Measurements from ENCODE around the gene CEL.
A peak's percentile ranks its signal among the peaks of the same experiment; 100 is the strongest.

CEL gene

DNA sequence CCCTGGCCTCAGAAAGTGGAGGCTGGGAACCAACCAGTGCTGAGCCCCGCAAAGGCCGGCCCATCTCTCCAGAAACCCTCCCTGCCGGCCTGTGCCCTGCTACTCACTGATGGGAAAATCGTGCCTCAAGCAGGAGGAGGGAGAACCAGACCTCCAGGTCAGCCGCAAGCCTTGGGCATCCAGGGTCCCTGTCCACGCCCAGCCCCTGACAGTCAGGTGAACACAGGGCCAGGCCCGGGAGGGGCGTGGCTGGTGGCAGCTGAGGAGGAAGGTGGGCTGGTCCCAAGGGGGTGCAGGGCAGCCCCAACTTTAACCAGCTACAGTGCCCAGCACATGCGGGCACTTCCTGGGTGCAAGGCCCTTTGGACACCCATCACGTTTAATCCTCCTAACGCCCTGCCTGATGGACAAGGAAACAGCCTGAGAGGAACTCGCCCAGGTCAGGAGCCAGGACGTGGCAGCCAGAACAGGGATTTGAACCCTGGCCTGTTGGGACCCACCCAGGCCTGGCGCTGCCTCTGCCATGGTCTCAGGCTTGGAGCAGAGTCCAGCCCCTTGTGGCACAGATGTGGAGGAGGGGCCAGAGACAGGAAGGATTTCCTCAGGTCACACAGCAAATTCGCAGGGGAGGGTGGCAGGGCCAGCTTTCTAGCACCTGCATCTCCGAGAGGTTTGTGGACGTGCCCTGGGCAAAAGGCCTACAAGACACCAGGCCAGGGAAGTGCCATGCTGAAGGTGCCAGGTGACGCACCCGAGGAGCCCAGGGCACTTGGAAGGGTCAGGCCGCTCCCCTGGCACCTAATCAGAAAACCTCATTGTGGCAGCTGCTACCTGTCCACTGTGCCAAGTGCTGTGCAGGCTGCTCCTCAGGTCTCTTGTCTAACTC, 54.8 kb downstream of the CEL start:
- Mint-ChIP-seq H3K36me3 (ENCODE audit: low read depth) (peaks cover 18% of the 10 kb centered on the region), H3K27ac (peak overlapping the region; percentile 95), H3K4me1 (ENCODE audit: low read depth) (peaks cover 77% of the 10 kb centered on the region), H3K9me3 (no peaks in the 10 kb centered on the region), H3K4me3 (peak overlapping the region; percentile 61), H3K27me3 (no peaks in the 10 kb centered on the region)
- DNase-seq, result no peak

DNA sequence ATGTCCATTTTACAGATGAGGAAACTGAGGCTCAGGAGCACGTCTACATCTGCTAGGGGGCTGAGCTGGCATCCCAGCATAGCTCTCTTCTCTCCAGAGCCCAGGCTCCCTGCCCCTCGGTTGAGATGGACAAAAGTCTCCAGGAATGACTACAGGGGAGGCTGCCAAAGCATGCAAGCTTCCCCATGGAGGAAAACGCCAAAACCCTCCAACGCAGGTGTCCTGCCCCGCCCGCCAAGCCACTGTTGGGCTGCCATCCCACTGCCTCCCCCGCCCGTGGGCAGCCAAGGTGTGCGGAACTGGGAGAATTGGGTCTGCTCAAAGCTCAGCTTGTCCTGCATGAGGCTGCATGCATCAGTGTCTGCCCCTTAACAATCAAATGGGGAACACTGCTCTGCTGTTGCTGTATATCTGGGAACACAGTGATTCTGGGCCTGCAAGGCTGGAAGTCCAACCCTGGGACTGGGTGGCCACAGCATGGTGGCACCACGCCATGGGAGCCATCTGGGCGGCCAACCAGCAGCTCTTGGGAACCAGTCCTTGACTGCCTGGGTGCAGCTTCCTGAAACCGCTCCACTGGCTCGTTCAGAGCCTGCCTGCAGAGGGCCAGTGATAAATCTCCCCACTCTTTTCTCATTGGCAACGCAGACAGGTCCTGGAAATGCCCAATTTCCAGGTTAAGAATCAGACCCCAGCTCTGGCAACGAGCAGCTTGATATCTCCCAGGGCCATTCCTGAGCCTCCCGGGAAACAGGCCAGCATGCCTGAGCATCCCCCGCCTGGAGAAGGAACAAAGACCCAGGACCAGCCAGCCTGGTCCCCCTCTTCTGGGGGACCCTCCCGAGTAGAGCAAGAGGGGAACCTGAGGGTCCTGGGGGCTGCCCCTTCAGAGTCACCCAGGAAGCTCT, 55.7 kb downstream of the CEL start:
- Mint-ChIP-seq H3K27me3 (no peaks in the 10 kb centered on the region), H3K27ac (peak overlapping the region; percentile 72), H3K4me1 (ENCODE audit: low read depth) (peaks cover 84% of the 10 kb centered on the region), H3K4me3 (no peak overlapping the region), H3K36me3 (ENCODE audit: low read depth) (peaks cover 10% of the 10 kb centered on the region), H3K9me3 (no peaks in the 10 kb centered on the region)
- DNase-seq, result no peak

DNA sequence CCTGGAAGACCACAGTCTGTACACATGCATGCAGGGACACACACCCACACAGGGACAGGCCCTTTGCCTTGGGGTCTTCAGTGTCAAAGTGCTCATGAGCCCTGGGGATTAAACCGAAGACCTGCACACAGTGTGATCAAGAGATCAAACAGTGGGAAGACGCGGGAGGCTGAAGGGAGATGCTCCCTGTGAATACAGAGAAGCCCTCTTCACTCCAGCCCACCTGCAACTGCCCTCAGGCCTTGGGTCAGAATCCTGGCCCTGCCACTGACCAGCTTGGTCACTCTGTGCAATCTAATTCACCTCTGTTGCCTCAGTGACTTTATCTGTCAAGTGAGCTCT, 56.4 kb downstream of the CEL start:
- no peak overlapping the region for H3K4me3 Mint-ChIP-seq
- H3K4me1 Mint-ChIP-seq (ENCODE audit: low read depth), result peaks cover 81% of the 10 kb centered on the region
- no peaks in the 10 kb centered on the region for H3K27me3 Mint-ChIP-seq
- H3K27ac Mint-ChIP-seq, result no peak overlapping the region
- no peak for DNase-seq
- no peaks in the 10 kb centered on the region for H3K9me3 Mint-ChIP-seq
- peaks cover 10% of the 10 kb centered on the region for H3K36me3 Mint-ChIP-seq (ENCODE audit: low read depth)

DNA sequence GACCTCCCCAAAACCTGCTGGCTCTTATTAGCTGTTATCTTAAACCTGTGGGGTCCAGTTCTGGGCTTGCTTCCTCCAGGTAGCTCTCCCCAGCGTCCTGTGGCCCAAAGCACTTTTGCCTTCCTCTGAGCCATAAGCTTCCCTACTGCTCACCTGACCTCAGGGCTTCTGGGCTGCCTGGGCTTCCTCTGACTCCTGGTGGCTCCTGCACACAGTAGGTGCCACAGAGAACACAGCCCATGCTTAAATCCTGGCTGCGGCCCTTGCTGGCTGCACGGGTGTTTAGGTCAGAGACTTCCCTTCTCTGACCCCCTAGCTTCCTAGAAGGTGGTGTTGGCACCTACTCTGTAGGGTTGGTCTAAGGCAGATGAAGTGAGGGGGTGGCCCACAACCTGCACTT, 56.8 kb downstream of the CEL start:
- H3K27me3 Mint-ChIP-seq, result no peaks in the 10 kb centered on the region
- H3K4me3 Mint-ChIP-seq, result peak overlapping the region; percentile 50
- no peak overlapping the region for H3K27ac Mint-ChIP-seq
- peaks cover 9% of the 10 kb centered on the region for H3K36me3 Mint-ChIP-seq (ENCODE audit: low read depth)
- H3K4me1 Mint-ChIP-seq (ENCODE audit: low read depth), result peaks cover 78% of the 10 kb centered on the region
- no peak for DNase-seq
- no peaks in the 10 kb centered on the region for H3K9me3 Mint-ChIP-seq

DNA sequence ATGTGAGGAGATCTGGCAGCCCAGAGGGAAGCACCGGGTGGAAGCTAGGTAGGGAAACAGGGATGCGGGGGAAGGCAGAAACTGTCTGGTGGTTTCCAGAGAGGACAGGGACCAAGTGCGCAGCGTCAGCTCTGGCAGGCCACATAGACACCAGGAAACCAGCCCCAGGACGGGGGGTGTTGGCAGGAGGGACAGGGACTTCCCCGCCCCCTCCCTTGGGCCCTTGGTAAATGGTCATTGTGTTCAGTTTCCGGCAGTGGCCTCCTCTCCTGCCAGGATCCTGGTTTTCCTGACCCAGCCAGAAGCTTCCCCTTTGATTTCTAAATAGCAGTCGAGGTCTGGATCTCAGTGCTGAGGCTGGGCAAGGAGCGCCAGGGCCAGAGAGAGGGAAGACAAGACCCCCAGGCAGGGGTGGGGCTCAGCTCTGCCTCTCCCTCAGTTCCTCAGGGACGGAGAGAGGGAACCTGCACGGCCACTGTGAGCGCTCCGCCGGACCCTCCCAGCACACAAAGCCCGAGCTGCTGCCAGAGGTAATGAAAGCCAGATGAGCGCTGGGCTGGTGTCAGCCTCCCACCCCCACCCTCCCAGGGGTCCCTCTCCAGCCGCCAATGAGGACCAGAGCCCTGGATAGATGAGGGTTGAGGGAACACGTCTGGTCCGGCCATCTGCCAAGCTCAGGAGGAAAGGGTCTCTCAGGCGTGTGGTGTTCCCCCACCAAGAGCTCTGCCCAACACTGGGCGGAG, 57.5 kb downstream of the CEL start:
- no peak for DNase-seq
- Mint-ChIP-seq H3K27me3 (no peaks in the 10 kb centered on the region), H3K27ac (peak overlapping the region; percentile 26), H3K36me3 (ENCODE audit: low read depth) (peaks cover 8% of the 10 kb centered on the region), H3K9me3 (no peaks in the 10 kb centered on the region), H3K4me1 (ENCODE audit: low read depth) (peaks cover 75% of the 10 kb centered on the region), H3K4me3 (peak overlapping the region; percentile 80)

DNA sequence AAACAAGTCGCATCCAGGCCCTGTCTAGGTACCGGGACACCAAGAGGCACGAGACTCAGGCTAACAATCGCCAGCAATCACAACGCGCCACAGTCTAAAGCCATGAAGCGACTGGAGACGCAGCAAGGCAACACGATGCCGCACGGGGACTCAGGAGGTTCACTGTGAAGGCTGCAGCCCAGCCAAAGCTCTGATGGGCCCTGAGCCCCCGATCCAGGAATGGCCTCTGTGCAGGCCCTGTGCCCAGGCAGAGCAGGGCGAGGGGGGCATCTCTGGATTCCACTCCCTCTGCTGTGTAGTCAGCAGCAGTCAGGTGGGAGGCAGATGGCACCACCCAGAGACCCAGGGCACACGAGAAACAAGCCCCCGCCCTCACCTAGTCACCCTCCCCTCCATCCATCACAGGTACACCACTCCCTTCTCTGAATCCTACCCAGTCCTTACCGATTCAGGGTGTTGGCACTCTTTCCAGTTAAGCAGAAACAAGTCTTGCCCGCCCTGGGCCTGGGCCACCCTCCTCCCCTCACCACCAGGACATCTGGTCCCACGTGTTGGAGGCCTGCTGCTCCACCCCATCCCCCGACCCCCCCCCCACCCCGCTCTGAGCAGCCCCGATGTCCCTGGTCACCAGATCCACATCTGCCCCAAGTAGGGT, 58.2 kb downstream of the CEL start:
- peaks cover 75% of the 10 kb centered on the region for H3K4me1 Mint-ChIP-seq (ENCODE audit: low read depth)
- H3K9me3 Mint-ChIP-seq, result no peaks in the 10 kb centered on the region
- peaks cover 8% of the 10 kb centered on the region for H3K36me3 Mint-ChIP-seq (ENCODE audit: low read depth)
- no peak for DNase-seq
- peak overlapping the region; percentile 80 for H3K4me3 Mint-ChIP-seq
- peak overlapping the region; percentile 66 for H3K27ac Mint-ChIP-seq
- H3K27me3 Mint-ChIP-seq, result no peaks in the 10 kb centered on the region

DNA sequence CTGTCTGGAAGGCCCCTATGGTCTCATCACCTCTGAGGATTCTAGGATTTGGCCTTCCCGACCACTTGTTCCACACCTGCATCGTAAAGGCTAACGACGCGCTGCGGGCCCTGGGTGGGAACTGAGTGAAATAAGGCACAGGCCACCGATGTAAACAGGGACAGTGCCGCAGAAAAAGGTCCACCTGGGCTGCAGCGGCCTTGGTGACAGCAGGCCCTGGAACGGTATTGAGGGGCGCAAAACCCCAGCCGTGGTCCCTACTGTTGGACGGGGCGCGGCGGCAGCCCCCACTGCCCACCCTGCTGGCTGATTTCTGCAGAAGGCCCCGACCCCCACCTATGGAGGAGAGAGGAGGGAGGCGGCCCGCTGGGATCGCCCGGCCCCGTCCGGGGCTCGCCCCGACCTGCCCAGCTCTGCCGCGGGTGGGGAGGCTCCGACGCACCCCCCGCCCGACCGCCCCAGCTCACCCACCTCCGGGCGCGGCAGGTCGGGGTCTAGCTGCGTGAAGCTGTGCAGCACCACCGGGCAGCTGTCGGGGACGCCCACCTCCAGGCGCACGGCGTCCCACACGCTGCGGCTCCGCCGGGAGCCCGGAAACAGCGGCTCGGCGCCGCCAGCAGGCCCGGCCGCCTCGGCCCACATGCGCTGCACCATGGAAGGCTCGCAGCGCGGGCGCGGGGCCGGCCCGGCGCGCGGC, 58.9 kb downstream of the CEL start:
- H3K4me3 Mint-ChIP-seq, result peak overlapping the region; percentile 80
- no peaks in the 10 kb centered on the region for H3K9me3 Mint-ChIP-seq
- H3K36me3 Mint-ChIP-seq (ENCODE audit: low read depth), result peaks cover 8% of the 10 kb centered on the region
- peaks cover 72% of the 10 kb centered on the region for H3K4me1 Mint-ChIP-seq (ENCODE audit: low read depth)
- no peaks in the 10 kb centered on the region for H3K27me3 Mint-ChIP-seq
- no peak for DNase-seq
- H3K27ac Mint-ChIP-seq, result peak overlapping the region; percentile 66
